ENCODE results near the gene DGKG.

- TF ChIP-seq POLR2A (IDR thresholded peaks at IDR 0.05) (no peak), CTCF (IDR thresholded peaks at IDR 0.05) (no peak)
These were observed 49.1 kb upstream of the DGKG start for GRCh38 chr3:186411089-186411488.

Data from lower leg skin (tissue), 3 donors.